Thoracic aorta (tissue), 2 donors: Measurements from ENCODE around the gene LDLRAD4. TPM values are rescaled to one million over a fixed set of nuclear protein-coding genes. Genes with fewer than 3 reads are reported as not detected.

Experiments used
- ATAC-seq: fragments of 150-250 bp; one replicate; pipeline ENCODE4 v1.8.0; 2017; ENCODE audit warnings: low read depth; ENCODE audit not compliant: insufficient number of reproducible peaks, low FRiP score
- DNase-seq: peaks from one replicate; pipeline ENCODE4 v3.0.0-alpha.2; 2020; ENCODE audit warnings: low spot score
- H3K27ac ChIP-seq, 2 donors: fragments of 200-600 bp; sonication (generic); 1 replicate in 1 of 2; 2 replicates in 1 of 2; pipeline ENCODE4 v1.5.1; 2016; ENCODE audit warnings: mild to moderate bottlenecking in 2 of 2, moderate library complexity in 2 of 2
- H3K27me3 ChIP-seq: fragments of 200-600 bp; sonication (generic); replicated peaks from 2 replicates; pipeline ENCODE4 v1.6.0; 2016; ENCODE audit warnings: mild to moderate bottlenecking; ENCODE audit not compliant: insufficient read depth
- H3K36me3 ChIP-seq: fragments of 200-600 bp; sonication (generic); one replicate; pipeline ENCODE4 v1.5.1; 2016
- H3K4me1 ChIP-seq, 2 donors: fragments of 200-600 bp; sonication (generic); 1 replicate in 1 of 2; 2 replicates in 1 of 2; pipeline versions ENCODE4 v1.5.1 to v1.6.0; 2016; ENCODE audit warnings: low read depth in 2 of 2, mild to moderate bottlenecking in 1 of 2; ENCODE audit not compliant: control insufficient read depth in 1 of 2
- H3K4me3 ChIP-seq: fragments of 200-600 bp; sonication (generic); 2 replicates; pipeline ENCODE4 v1.5.1; 2016; ENCODE audit warnings: mild to moderate bottlenecking
- H3K9me3 ChIP-seq: fragments of 200-600 bp; sonication (generic); 2 replicates; pipeline ENCODE4 v1.5.1; 2016
- total RNA-seq, 2 donors: library from RNA; depleted of rRNA; stranded (reverse); fragments of >200 nt; gene quantifications; one replicate each; pipeline versions ENCODE4 v1.1.0 to v1.2.3, GENCODE V29; 2016
- TF ChIP-seq, protein P1 (sequence below): fragments of 200-600 bp; sonication (generic); IDR thresholded peaks from one replicate; pipeline ENCODE4 v1.5.1; 2019; ENCODE audit warnings: antibody characterized with exemption

The LDLRAD4 gene
- total RNA-seq, 2 donors from 2014 or later = 98.4 to 135 TPM

DNA sequence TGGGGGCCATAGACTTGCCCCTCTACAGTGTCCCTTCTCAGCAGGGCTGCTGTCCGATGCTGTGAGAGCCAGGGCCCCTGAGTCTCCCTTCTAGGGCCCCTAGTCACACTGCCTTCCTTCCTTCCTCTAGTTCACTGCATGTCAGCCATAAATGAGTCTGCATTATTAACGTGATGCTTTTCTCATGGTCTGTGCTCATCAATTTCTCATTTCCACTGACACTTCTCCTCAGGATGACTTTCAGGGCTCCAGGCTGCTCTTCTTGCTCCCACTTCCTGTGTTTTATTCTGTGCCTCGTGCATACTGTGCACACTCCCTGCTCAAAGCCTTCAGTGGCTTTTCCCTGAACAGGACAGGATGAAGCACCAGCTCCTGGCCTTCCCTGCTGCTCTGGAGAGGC lies 361.3 kb downstream of the LDLRAD4 start:
- TF ChIP-seq, protein P1, sequence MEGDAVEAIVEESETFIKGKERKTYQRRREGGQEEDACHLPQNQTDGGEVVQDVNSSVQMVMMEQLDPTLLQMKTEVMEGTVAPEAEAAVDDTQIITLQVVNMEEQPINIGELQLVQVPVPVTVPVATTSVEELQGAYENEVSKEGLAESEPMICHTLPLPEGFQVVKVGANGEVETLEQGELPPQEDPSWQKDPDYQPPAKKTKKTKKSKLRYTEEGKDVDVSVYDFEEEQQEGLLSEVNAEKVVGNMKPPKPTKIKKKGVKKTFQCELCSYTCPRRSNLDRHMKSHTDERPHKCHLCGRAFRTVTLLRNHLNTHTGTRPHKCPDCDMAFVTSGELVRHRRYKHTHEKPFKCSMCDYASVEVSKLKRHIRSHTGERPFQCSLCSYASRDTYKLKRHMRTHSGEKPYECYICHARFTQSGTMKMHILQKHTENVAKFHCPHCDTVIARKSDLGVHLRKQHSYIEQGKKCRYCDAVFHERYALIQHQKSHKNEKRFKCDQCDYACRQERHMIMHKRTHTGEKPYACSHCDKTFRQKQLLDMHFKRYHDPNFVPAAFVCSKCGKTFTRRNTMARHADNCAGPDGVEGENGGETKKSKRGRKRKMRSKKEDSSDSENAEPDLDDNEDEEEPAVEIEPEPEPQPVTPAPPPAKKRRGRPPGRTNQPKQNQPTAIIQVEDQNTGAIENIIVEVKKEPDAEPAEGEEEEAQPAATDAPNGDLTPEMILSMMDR = no peak
- Histone ChIP-seq H3K27me3 (no peaks in the 10 kb centered on the region), H3K4me3 (no peak overlapping the region), H3K4me1 (peaks cover 9 to 24% of the 10 kb centered on the region in 2 donors), H3K9me3 (no peaks in the 10 kb centered on the region), H3K36me3 (no peaks in the 10 kb centered on the region), H3K27ac (no peak overlapping the region)
- DNase-seq (no peak), ATAC-seq (no peak)

DNA sequence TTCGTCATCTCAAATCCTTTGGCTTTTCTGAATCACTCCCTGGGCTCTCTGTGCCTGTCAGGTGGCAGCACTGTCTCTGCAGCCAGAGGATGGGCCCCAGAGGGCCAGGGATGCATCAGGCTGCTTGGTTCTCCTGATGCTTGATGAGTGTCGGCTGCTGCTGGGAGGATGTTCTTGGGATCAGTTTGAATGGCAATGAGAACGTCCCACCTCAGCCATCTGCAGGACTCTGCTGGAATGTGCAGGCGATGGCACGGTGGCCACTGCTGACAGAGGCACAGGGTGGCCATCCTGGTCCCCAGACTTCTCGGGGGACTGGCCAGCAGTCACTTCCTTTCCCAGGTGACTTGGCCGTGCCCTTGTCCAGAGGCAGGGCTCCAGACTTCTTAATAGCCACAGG lies 361.8 kb downstream of the LDLRAD4 start:
- TF ChIP-seq, protein P1 = no peak
- Histone ChIP-seq H3K27me3 (no peaks in the 10 kb centered on the region), H3K4me1 (peaks cover 9 to 24% of the 10 kb centered on the region in 2 donors), H3K36me3 (no peaks in the 10 kb centered on the region), H3K4me3 (no peak overlapping the region), H3K27ac (no peak overlapping the region), H3K9me3 (no peaks in the 10 kb centered on the region)
- ATAC-seq (no peak), DNase-seq (no peak)

DNA sequence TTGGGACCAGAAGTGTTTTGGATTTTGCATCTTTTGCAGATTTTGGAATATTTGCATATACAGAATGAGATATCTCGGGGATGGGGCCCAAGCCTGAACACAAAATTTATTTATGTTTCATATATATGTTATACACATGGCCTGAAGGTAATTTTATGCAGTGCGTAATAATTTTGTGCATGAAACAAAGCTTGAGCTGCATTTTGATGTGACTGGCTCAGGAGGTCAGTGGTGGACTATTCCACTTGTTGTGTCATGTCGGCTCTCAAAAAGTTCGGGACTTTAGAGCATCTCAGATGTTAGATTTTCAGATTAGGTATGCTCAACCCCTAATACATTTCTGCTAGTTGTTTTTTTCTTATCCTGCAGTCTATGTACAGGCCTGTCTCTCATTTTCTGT lies 362.4 kb downstream of the LDLRAD4 start:
- Histone ChIP-seq H3K36me3 (no peaks in the 10 kb centered on the region), H3K9me3 (no peaks in the 10 kb centered on the region), H3K4me1 (peaks cover 9 to 24% of the 10 kb centered on the region in 2 donors), H3K27me3 (no peaks in the 10 kb centered on the region), H3K4me3 (no peak overlapping the region), H3K27ac (no peak overlapping the region)
- no peak for ATAC-seq
- DNase-seq = no peak
- TF ChIP-seq, protein P1 = no peak

DNA sequence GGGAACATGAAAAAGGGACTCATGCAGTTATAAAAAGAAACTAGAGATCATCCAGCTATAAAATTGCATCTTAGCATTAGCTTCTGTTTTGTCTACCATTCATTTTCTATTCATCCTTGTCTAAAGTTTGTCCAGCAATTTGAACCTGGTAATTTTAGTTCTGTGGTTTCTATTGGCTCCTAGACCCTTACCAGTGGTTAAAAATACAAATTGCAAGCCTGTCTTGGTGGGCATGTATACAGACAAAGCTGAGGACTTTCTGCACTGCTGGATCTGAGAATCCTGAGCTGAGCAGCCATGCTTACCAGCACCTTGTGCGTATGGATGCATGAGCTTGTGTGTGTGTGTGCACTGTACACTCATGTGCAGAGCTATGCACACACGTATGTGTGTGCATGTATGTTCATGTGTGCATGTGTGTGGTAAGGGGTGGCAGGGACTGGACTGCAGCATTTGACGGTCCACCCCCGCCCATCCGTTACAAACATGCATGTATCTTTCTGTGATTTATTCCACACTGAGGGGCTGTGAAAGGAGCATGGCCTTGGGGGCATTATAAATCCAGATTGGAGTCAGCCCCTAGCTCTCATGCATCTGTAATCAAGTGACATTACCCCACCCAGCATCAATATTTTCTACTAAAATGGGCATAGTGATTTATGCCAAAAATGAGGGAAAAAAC lies 363.1 kb downstream of the LDLRAD4 start:
- Histone ChIP-seq H3K9me3 (no peaks in the 10 kb centered on the region), H3K27ac (no peak overlapping the region), H3K36me3 (no peaks in the 10 kb centered on the region), H3K4me3 (no peak overlapping the region), H3K4me1 (peaks cover 9 to 21% of the 10 kb centered on the region in 2 donors), H3K27me3 (no peaks in the 10 kb centered on the region)
- DNase-seq (no peak), ATAC-seq (no peak)
- TF ChIP-seq, protein P1 = no peak

DNA sequence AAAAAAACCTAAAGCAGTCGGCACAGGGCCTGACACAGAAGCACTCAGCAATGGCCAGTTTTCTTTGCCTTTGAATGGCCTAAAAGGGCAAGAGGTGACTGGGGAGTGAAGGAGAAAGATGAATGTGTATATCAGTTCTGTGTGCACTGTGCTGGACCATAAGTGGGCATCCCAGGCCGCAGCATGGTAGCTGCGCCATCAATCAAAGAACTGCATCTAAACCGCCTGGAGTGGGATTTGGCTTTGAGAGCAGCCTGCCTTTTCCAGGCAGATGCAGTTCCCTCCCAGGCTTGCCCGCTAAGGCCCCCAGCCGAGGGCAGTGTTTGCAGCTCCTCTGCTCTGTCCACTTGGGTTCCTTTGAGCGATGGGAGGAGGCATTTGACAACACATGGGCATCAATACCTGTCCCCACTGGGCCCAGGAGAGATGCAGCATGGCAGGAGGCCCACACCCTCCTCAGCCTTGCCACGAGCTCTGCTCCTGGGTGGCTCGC lies 363.7 kb downstream of the LDLRAD4 start:
- Histone ChIP-seq H3K27ac (no peak overlapping the region), H3K27me3 (no peaks in the 10 kb centered on the region), H3K36me3 (no peaks in the 10 kb centered on the region), H3K4me3 (no peak overlapping the region), H3K4me1 (peaks cover 6 to 16% of the 10 kb centered on the region in 2 donors), H3K9me3 (no peaks in the 10 kb centered on the region)
- no peak for ATAC-seq
- TF ChIP-seq, protein P1 = no peak
- DNase-seq = no peak
